Superior temporal gyrus (tissue), 1 donor: Measurements from ENCODE around the gene GALNTL6.

Source experiments
- DNase-seq: peaks from one replicate; pipeline ENCODE4 v3.0.0-alpha.2; 2016; ENCODE audit errors: extremely low spot score

The GALNTL6 gene

GRCh38 chr4:172982151-172982590 is 1169.0 kb downstream of the GALNTL6 start:
- no peak for DNase-seq

- DNase-seq: no peak
These were observed 1169.8 kb downstream of the GALNTL6 start for GRCh38 chr4:172983014-172983413.

GRCh38 chr4:172983631-172984030 is 1170.4 kb downstream of the GALNTL6 start:
- no peak for DNase-seq

GRCh38 chr4:172985552-172985951 is 1172.3 kb downstream of the GALNTL6 start:
- no peak for DNase-seq

GRCh38 chr4:172986114-172986513 is 1172.9 kb downstream of the GALNTL6 start:
- DNase-seq: no peak

GRCh38 chr4:172989984-172990820 is 1177.0 kb downstream of the GALNTL6 start:
- DNase-seq: no peak

- DNase-seq: no peak
These were observed 1179.6 kb downstream of the GALNTL6 start for GRCh38 chr4:172992648-172993378.

GRCh38 chr4:172995161-172995560 is 1182.0 kb downstream of the GALNTL6 start:
- DNase-seq: no peak

GRCh38 chr4:172995704-172996103 is 1182.5 kb downstream of the GALNTL6 start:
- DNase-seq: no peak

- no peak for DNase-seq
These were observed 1183.5 kb downstream of the GALNTL6 start for GRCh38 chr4:172996571-172997216.

GRCh38 chr4:172997217-172997609 is 1184.0 kb downstream of the GALNTL6 start:
- no peak for DNase-seq

GRCh38 chr4:172997856-172998255 is 1184.7 kb downstream of the GALNTL6 start:
- no peak for DNase-seq

- DNase-seq: no peak
These were observed 1185.6 kb downstream of the GALNTL6 start for GRCh38 chr4:172998527-172999469.

GRCh38 chr4:173001571-173001970 is 1188.4 kb downstream of the GALNTL6 start:
- no peak for DNase-seq

GRCh38 chr4:173002830-173003561 is 1189.8 kb downstream of the GALNTL6 start:
- DNase-seq: no peak

- no peak for DNase-seq
These were observed 1192.9 kb downstream of the GALNTL6 start for GRCh38 chr4:173005912-173006633.

GRCh38 chr4:173008436-173008835 is 1195.2 kb downstream of the GALNTL6 start:
- DNase-seq: no peak

GRCh38 chr4:173009129-173009823 is 1196.1 kb downstream of the GALNTL6 start:
- DNase-seq: no peak

- no peak for DNase-seq
These were observed 1199.4 kb downstream of the GALNTL6 start for GRCh38 chr4:173012608-173013007.
